Activated CD8-positive, alpha-beta memory T cell treated with anti-CD3 and anti-CD28 coated beads for 48 hours (primary cell): ENCODE measurements around the gene TBPL2.
A peak's percentile ranks its signal among the peaks of the same experiment; 100 is the strongest.
"Not testable (repeated sequence)": the region's sequence is repeated elsewhere in the genome, so short reads cannot be mapped to it uniquely, and the experiment has no call there.

Experiments used
- DNase-seq, 3 experiments: peaks; one replicate each; pipeline ENCODE4 v3.0.0-alpha.2; 2020; ENCODE audit warnings: low read depth in 2 of 3, low spot score in 2 of 3

TBPL2 gene

GRCh38 chr14:55440385-55440784, at the start of gene TBPL2:
TSS of gene TBPL2 (minus strand) at chr14:55440616. CDS start at chr14:55440449, 167 bp downstream.
- no peak for DNase-seq

DNA sequence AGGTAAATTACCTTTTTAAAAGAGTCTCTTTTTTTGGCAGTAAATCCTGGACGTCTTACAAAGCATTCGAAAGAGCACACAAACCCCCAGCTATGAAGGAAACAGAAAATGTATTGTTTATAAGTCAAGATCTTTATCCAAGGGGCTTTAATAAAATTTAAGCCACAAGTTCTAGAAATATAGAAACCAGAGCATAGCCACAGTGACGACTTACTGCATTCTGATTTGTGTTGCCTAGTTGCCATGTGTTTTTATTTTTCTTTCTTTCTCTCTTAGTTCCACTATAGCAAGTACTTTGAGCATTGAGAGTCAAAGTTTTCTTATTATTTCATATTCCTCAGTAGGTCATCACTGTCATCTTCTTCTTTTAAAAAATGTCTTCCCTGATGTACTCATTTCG, 47.8 kb upstream of the TBPL2 start:
- DNase-seq, result no peak

GRCh38 chr14:55482936-55483605, 42.7 kb upstream of the TBPL2 start:
- DNase-seq, result no peak

GRCh38 chr14:55481769-55482168, 41.4 kb upstream of the TBPL2 start:
- no peak for DNase-seq

- no peak for DNase-seq
Observed at GRCh38 chr14:55477680-55478079, 37.3 kb upstream of the TBPL2 start.

- DNase-seq, result not testable (repeated sequence)
Observed at GRCh38 chr14:55476448-55476847, 36.0 kb upstream of the TBPL2 start.

DNA sequence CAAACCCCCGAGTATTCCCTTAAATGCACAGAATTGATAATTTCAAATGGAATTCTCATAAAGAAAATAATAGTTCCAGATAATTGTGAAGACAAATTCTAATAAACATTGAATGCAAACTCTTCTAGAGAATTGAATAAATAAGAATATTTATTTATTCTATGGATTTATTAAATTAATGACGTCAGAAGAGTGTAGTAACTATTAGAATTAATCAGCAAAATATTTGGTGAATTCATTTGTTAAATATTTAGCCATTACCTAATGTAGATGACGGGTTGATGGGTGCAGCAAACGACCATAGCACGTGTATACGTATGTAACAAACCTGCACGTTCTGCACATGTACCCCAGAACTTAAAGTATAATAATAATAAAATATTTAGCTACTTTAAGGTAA, 33.4 kb upstream of the TBPL2 start:
- no peak for DNase-seq

- DNase-seq, result no peak
Observed at GRCh38 chr14:55470025-55470424, 29.6 kb upstream of the TBPL2 start.

GRCh38 chr14:55467307-55467706, 26.9 kb upstream of the TBPL2 start:
- DNase-seq, result no peak

GRCh38 chr14:55458800-55459515, 18.5 kb upstream of the TBPL2 start:
- DNase-seq, result no peak

DNA sequence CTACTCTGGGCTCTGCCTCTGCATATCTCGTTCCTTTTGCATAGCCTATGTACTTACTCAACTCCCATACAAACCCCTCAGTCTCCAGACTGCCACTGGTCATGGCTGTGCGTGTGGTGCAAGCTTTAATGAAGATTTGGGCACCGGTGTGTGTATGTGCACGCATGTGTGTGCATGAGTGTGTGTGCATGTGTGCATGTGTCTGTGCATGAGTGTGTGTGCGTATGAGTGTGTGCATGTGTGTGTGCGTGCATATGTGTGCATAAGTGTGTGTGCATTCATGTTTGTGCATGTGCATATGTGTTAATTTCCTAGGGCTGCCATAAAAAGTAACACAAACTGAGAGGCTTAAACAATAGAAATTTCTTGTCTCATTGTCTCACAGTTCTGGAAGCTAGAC, 17.1 kb upstream of the TBPL2 start:
- DNase-seq, result no peak

DNA sequence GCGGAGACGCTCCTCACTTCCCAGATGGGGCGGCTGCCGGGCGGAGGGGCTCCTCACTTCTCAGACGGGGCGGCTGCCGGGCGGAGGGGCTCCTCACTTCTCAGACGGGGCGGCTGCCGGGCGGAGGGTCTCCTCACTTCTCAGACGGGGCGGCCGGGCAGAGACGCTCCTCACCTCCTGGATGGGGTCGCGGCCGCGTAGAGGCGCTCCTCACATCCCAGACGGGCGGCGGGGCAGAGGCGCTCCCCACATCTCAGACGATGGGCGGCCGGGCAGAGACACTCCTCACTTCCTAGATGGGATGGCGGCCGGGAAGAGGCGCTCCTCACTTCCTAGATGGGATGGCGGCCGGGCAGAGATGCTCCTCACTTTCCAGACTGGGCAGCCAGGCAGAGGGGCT, 16.0 kb upstream of the TBPL2 start:
- DNase-seq, result not testable (repeated sequence)

GRCh38 chr14:55454264-55455002, 14.0 kb upstream of the TBPL2 start:
- DNase-seq, result no peak

DNA sequence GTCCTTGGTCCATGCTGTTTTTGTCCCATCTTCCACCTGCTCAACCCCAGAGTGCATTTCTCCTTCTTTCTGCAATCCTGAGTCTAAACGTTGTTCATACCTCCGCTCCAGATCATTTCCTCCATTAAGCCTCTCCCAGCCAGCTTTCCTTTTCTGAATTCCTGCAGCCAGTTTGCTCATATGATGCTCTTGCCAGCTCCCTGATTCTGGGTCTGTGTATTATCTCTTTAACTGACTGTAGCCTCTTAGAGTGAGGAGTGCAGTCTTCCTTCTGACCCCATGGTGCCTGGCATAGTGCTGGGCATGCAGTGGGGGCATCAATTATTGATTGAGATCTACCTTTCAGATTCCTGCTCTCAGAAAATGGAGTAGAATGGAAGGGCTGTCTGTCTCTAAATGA, 11.5 kb upstream of the TBPL2 start:
- DNase-seq, result no peak

DNA sequence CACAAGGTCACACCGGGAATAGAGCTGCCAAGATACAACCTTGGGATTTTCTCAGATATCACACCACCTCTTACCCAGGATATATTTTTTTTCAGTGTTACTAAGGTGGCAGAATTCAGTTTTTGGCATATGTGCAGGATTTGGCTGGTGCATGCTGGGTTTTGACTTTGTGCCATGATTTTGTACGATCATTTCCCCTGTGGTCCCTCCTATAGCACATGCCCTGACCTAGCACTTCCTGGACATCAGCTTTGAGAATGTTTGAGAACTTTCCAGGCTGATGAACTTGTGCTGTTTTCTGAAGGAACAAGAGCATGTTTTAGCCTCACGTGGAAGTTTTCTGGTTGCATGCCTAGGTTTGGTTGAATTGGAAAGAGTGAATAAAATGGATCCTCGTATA, 11.0 kb upstream of the TBPL2 start:
- no peak for DNase-seq

DNA sequence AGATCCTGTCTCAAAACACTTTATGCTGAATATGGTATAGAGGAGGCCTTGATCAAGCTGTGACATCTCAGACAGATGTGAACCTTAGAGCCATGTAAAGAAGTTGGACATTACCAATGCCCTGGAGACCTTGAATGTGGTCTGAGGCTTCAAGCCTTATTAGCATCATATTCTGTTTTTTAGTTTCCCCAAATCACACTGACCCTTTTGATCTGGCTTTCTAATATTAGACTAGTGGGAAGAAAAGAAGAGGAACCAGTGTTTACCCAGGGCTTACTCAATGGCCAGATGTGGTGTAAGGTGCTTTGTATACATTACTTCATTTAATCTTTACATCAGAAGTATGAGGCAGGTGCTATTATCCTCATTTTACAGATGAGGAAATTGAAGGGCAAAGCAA, 10.6 kb upstream of the TBPL2 start:
- no peak for DNase-seq

DNA sequence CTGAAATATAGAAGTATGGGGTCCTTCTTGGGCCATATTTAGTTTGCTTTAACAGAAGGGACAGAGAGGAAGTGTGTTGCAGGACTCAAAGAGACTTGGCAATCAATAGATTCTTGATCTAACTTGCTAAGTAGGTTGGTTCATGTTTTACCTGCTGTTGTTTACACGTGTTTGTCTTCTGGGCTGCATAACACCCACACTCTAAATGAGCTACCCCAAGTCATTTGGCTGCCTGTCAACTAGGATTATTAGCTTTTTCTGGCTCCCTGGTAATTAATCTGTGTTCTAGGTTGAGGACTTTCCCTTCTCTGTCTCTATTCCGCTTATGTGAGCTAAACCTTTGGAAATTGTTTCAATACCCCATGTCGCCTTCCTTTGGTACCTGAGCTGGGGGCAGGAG, 10.1 kb upstream of the TBPL2 start:
- no peak for DNase-seq

DNA sequence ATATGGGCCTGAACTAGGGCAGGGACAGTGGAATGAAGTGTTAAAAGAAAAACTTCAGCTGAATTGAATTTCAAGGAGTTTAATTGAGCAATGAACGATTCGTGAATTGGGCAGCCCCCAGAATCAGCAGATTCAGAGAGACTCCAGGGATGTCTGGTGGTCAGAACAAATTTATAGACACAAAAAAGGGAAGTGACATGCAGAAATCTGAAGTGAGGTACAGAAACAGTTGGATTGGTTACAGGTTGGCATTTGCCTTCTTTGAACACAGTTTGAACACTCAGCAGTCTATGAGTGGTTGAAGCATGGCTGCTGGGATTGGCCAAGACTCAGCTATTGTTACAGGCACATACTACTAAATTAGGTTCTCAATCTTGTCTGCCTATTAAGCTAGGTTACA, 9.7 kb upstream of the TBPL2 start:
- DNase-seq, result no peak

- no peak for DNase-seq
Observed at GRCh38 chr14:55449116-55449515, 8.7 kb upstream of the TBPL2 start.

GRCh38 chr14:55448141-55448614, 7.8 kb upstream of the TBPL2 start:
- no peak for DNase-seq

DNA sequence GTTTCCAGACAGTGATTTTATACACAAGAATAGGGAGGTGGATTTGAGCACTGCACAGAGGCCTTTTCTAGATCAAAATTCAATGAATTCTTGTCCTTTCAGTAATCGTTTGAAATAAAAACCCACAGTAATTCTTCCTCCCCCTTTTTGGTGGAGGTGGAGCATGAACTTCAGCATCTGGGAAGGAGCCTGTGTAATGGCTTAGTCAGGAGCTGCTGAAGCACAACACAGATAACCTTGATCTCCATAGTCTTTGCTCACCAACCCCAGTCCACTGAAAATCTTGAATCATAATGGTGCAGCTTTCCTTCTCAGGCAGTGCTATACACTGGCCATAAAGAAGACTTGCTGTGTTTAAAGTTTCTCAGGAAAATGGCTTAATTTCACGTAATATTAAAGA, 6.4 kb upstream of the TBPL2 start:
- no peak for DNase-seq

- DNase-seq, result peak in 1 of 3 experiments; percentile 43
Observed at GRCh38 chr14:55446127-55446736, 5.8 kb upstream of the TBPL2 start.
